ENCODE results near the gene GORASP1. TPM values are rescaled to one million over a fixed set of nuclear protein-coding genes. Genes with fewer than 3 reads are reported as not detected.

The GORASP1 gene
- polyA plus RNA-seq, 1 donor from 2014 or later = 55.6 TPM

- H3K9me3 ChIP-seq (ENCODE audit: low read length) = no peaks in the 10 kb centered on the region
- no peak overlapping the region for H3K27ac ChIP-seq (ENCODE audit: low read length)
- H3K36me3 ChIP-seq (ENCODE audit: insufficient read depth, low read length) = no peaks in the 10 kb centered on the region
- H3K4me3 ChIP-seq (ENCODE audit: low read length) = no peak overlapping the region
- H4K20me1 ChIP-seq (ENCODE audit: insufficient read depth) = no peaks in the 10 kb centered on the region
- no peak for TF ChIP-seq RAD21 (conservative IDR thresholded peaks at IDR 0.05)
- TF ChIP-seq, protein P1, sequence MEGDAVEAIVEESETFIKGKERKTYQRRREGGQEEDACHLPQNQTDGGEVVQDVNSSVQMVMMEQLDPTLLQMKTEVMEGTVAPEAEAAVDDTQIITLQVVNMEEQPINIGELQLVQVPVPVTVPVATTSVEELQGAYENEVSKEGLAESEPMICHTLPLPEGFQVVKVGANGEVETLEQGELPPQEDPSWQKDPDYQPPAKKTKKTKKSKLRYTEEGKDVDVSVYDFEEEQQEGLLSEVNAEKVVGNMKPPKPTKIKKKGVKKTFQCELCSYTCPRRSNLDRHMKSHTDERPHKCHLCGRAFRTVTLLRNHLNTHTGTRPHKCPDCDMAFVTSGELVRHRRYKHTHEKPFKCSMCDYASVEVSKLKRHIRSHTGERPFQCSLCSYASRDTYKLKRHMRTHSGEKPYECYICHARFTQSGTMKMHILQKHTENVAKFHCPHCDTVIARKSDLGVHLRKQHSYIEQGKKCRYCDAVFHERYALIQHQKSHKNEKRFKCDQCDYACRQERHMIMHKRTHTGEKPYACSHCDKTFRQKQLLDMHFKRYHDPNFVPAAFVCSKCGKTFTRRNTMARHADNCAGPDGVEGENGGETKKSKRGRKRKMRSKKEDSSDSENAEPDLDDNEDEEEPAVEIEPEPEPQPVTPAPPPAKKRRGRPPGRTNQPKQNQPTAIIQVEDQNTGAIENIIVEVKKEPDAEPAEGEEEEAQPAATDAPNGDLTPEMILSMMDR (IDR thresholded peaks at IDR 0.05; ENCODE audit: poor library complexity, severe bottlenecking) = no peak
- TF ChIP-seq EP300 (conservative IDR thresholded peaks at IDR 0.05; ENCODE audit: poor library complexity, severe bottlenecking) = no peak
- TF ChIP-seq EZH2 (IDR thresholded peaks at IDR 0.05; ENCODE audit: borderline replicate concordance, insufficient read depth, low read length, poor library complexity, severe bottlenecking) = no peak
- no peak for TF ChIP-seq TAF1 (IDR thresholded peaks at IDR 0.05; ENCODE audit: low read depth)
- TF ChIP-seq REST (IDR thresholded peaks at IDR 0.05; ENCODE audit: borderline replicate concordance) = no peak
- no peak for TF ChIP-seq POLR2AphosphoS5 (IDR thresholded peaks at IDR 0.05)
- no peak for TF ChIP-seq SMC3 (conservative IDR thresholded peaks at IDR 0.05; ENCODE audit: poor library complexity)
- no peaks in the 10 kb centered on the region for H3K9me2 ChIP-seq (ENCODE audit: insufficient read depth, low read length)
- no peak overlapping the region for H3K9ac ChIP-seq (ENCODE audit: low read length)
- H3F3A ChIP-seq (ENCODE audit: insufficient read depth, low read length, poor library complexity, severe bottlenecking) = no peaks in the 10 kb centered on the region
- no peak overlapping the region for H3K4me2 ChIP-seq (ENCODE audit: low read length)
- H3K79me2 ChIP-seq (replicated peaks; ENCODE audit: insufficient read depth, low read length) = no peaks in the 10 kb centered on the region
- peaks cover 2% of the 10 kb centered on the region for H3K27me3 ChIP-seq (ENCODE audit: insufficient read depth, low read depth, low read length)
- H2AFZ ChIP-seq (ENCODE audit: low read depth, low read length) = no peak overlapping the region
These were observed 39.5 kb upstream of the GORASP1 start for GRCh38 chr3:39146611-39147591.

DNA sequence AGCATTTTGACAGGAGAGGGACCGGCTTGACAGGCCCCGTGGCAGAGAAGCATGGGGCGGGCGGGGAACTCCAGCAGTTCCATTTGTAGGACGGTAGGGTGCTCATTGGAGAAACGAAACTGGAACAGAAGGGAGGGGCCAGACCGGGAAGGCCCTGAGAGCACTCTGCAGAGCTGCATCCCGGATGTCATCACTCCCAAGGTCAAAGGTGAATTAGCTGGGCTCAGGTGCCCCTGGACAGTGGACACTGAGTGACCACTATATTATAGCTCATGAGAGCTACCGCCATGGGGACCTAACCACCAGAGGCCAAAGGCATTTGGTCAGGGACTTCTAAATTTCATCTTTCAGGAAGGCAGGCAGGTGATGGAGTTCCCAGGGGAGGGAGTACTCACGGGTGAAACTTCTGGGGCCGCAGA lies 38.7 kb upstream of the GORASP1 start:
- H3K9me2 ChIP-seq (ENCODE audit: insufficient read depth, low read length) = no peaks in the 10 kb centered on the region
- H3K9me3 ChIP-seq (ENCODE audit: low read length) = no peaks in the 10 kb centered on the region
- H3K4me2 ChIP-seq (ENCODE audit: low read length) = no peak overlapping the region
- H3K27ac ChIP-seq (ENCODE audit: low read length) = no peak overlapping the region
- H3K79me2 ChIP-seq (replicated peaks; ENCODE audit: insufficient read depth, low read length) = no peaks in the 10 kb centered on the region
- H3K36me3 ChIP-seq (ENCODE audit: insufficient read depth, low read length) = no peaks in the 10 kb centered on the region
- no peak overlapping the region for H3K9ac ChIP-seq (ENCODE audit: low read length)
- H3K27me3 ChIP-seq (ENCODE audit: insufficient read depth, low read depth, low read length) = no peaks in the 10 kb centered on the region
- H3K4me3 ChIP-seq (ENCODE audit: low read length) = no peak overlapping the region
- no peaks in the 10 kb centered on the region for H4K20me1 ChIP-seq (ENCODE audit: insufficient read depth)
- H3F3A ChIP-seq (ENCODE audit: insufficient read depth, low read length, poor library complexity, severe bottlenecking) = no peaks in the 10 kb centered on the region
- no peak overlapping the region for H2AFZ ChIP-seq (ENCODE audit: low read depth, low read length)
- TF ChIP-seq TAF1 (IDR thresholded peaks at IDR 0.05; ENCODE audit: low read depth) (no peak), POLR2AphosphoS5 (IDR thresholded peaks at IDR 0.05) (no peak), REST (IDR thresholded peaks at IDR 0.05; ENCODE audit: borderline replicate concordance) (no peak), MXI1 (conservative IDR thresholded peaks at IDR 0.05; ENCODE audit: poor library complexity, severe bottlenecking) (no peak), EP300 (conservative IDR thresholded peaks at IDR 0.05; ENCODE audit: poor library complexity, severe bottlenecking) (no peak)
